ENCODE measurements around the gene ANAPC2.

ANAPC2 gene

DNA sequence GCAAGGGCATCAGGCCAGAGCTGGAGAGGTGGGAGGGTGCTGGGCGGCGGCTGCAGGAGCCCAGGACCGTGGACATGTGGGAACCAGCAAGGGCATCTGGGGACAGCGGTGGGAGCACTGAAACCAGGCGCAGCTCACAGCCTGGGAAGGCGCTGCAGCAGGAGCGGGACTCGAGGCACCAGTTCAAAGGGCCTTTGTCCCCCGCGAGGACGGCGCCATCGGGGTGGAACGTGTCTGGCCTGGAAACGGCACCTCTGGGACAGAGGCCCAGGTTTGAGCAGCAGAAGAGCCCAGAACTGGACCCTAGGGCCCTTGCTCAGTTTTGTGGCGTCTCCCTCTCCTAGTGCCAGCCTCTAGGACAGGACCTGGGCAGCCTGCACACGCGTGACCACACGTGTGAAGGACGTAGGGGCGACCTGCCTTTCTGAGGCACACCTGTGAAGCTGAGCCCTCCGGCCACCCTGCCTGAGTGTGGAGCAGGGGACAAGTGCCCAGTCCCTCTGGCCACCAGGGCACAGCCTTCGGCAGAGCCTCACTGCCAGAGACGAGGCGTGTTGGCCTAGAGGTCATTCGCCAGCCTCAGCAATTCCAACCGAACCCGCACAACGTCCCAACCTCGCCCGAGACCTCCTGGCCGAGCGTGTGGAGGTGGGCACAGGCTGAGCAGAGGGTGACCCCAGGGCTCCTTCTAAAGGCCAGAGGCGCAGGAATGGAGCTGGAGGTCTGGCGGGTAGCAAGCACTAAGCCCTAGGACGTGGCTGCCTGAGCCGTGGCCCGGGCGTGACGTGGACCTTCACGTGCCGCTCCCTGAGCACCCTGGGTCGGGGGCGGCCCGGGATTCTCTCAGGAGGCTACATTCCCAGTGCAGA lies 14.3 kb downstream of the ANAPC2 start:
- DNase-seq: no peak

DNA sequence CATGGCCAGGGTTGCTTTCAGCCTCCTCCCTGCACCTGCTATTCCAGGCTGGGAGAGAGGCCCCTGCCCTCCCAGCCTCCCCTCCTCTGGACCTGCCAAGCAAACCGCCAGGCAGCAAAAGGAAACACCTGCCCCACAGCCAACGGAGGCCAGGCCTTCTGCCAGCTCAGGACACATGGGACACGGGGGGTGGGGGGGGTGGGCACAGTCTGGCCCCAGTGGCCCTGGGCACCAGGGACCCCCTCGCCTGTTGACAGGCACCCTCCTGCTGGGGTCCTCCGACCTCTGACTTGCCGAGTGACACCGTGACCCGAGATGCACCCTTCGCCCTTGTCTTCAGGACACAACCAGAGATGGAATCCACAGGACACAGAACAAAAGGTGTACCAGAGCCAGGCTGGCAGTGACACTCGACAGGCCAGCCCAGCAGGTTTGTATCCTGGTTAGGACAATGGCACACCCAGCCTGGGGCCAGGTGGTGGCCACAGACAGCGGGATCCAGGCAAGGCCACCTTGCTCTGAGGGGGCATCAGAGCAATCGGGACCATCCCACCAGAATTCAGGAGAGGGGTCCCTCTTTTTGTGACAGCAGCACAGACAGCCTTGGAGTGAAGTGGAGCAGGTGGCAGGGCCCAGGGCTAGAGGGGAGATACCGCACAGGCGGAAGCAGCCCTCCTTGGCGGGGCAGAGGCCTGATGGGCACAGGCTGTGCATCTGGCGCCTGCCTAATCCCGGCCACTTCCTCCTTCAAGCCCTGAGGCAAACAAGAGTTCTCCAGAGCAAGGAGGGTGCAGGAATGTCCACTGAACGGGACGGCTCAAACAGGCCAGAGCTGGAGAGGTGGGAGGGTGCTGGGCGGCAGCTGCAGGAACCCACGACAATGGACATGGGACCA lies 15.2 kb downstream of the ANAPC2 start:
- no peak for DNase-seq

DNA sequence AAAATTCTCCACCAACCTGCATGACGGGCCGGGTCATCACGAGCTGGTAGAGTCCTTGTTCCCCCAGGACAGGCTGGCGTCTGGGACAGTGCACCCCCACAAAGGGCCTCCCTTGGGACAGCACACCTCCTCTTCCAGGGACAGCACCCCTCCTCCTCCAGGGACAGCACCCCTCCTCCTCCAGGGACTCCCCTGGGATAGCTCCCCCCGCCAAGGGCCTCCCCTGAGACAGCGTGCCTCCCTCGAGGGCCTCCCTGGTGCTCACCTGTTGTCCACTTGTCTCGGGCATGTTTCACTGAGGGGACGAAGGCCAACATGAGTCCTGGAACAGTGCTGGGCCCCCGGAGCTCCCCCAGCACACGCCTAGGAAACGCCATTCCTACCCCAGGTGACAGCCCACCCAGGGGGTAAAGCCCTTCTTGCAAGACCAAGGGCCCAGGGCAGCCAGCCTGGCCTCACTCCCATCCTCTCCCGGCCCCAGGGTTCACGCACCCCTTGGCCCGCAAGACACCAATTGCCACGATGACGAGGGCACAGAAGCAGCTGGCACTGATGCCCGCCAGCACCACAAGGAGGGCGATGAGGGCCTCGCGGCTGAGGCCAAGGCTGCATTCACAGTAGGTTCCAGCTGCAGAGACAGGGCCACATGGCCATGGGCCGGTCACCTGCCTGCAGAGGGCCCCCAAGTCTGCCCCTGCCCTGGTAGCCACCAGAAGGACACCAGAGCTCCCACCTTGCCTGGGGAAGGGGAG lies 17.0 kb downstream of the ANAPC2 start:
- DNase-seq: no peak

DNA sequence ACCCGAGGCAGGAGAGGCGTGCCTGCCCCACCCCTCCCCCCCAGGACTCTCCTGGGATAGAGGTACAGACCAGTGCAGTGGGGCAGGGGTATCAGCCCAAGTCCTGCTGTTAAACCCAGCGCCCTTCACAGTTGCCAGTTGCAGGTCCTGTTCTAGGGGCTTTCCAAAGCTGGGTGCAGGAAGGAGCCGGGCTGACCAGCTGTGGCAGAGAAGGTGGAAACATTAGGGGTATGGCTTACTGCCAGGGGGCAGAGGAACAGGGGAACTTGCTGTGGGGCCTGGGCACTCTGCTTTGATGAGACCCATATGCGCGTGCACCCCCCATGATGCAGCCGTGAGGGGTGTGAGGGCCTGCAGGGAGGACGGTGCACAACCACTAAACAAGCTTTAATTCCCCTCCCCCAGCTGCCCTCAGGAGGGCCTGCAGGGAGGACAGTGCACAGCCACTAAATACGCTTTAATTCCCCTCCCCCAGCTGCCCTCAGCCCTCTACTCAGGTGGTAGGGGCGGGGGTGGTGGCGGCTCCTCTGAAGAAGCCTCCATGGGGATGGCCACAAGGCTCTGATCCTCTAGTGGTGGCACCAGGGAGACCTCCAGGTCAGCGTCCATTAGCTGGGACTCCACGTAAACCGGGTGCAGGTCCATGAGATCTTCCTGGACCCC lies 17.7 kb downstream of the ANAPC2 start:
- no peak for DNase-seq

DNA sequence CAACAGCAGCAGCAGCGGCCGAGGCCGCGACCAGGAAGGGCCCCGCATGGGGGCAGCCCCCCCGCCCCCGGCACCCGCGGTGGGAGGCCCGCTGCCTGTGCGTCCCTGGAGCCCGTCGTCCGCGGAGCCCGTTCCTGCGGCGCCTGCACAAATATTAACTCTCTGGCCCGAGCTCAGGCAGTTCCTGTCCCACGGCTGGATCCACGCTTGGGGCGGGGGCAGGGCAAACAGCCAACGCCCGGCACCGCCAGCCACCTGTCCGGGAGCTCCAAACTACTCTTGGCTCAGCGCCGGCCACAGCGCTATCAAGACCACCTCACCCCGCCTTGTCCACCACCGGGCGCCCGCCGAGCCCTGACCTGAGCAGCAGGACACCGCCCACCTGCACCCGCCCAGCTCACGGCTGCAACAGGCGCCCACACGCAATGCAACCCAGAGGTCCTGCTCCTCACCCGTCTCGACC lies 18.4 kb downstream of the ANAPC2 start, which contains the start of gene LRRC26:
Gene LRRC26, minus strand, starts transcription at position 156 of the 463 bp plus-strand sequence. Its CDS starts 108 bp downstream, at position 48.
- no peak for DNase-seq

DNA sequence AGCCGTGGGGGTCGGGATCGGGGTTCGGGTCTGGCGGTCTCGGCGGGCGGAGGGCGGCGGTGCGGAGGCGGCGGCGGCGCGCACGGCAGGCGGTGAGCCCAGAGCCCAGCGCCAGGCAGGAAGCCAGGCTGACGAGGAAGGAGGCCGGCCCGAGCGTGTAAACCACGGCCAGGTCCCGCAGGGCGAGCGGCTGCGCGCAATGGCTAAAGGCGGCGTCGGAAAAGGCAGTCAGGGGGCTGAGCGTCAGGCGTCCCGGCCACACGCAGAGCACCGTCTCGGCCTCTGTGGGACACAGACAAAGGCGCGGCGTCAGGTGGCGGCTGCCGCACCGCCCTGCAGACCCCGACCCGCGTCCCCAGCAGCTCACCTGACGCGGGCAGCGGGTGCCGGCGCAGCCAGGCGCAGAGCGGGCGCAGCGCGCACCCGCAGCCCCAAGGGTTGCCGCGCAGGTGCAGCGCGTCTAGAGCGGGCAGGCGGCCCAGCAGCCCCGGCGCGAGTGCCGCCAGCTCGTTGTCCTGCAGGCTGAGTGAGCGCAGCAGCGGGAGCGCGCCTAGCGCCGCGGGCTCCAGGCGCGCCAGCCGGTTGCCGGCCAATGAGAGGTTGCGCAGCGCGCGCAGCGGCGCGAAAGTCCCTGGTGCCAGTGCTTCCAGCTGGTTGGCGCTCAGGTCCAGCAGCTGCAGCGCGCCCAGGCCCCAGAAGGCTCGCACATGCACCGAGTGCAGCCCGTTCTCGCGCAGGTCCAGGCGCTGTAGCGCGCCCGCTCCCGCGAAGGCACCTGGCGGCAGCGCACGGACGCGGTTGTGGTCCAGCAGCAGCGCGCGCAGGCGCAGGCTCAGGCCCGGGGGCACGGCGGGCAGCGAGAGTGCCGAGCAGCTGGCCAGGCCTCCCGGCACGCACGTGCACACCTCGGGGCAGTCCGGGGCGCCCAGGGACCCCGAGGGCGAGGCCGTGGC lies 19.2 kb downstream of the ANAPC2 start:
- no peak for DNase-seq

DNA sequence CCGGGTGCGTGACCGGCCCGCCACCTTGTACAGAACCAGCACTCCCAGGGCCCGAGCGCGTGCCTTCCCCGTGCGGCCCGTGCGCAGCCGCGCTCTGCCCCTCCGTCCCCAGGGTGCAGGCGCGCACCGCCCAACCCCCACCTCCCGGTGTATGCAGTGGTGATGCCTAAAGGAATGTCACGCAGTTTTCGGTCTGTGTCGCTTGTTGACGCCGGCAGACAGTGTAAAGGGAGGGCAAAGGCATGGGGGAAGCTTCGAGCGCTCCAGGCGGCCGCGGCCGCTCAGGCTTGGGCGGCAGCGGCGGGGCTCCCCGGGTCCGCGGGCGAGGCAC lies 19.8 kb downstream of the ANAPC2 start:
- no peak for DNase-seq

DNA sequence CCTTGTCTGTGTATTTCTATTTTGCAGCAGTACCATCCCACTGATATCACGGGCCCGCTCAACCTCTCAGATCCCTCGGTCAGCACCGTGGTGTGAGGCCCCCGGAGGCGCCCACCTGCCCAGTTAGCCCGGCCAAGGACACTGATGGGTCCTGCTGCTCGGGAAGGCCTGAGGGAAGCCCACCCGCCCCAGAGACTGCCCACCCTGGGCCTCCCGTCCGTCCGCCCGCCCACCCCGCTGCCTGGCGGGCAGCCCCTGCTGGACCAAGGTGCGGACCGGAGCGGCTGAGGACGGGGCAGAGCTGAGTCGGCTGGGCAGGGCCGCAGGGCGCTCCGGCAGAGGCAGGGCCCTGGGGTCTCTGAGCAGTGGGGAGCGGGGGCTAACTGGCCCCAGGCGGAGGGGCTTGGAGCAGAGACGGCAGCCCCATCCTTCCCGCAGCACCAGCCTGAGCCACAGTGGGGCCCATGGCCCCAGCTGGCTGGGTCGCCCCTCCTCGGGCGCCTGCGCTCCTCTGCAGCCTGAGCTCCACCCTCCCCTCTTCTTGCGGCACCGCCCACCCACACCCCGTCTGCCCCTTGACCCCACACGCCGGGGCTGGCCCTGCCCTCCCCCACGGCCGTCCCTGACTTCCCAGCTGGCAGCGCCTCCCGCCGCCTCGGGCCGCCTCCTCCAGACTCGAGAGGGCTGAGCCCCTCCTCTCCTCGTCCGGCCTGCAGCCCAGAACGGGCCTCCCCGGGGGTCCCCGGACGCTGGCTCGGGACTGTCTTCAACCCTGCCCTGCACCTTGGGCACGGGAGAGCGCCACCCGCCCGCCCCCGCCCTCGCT lies 20.4 kb downstream of the ANAPC2 start:
- DNase-seq: no peak

DNA sequence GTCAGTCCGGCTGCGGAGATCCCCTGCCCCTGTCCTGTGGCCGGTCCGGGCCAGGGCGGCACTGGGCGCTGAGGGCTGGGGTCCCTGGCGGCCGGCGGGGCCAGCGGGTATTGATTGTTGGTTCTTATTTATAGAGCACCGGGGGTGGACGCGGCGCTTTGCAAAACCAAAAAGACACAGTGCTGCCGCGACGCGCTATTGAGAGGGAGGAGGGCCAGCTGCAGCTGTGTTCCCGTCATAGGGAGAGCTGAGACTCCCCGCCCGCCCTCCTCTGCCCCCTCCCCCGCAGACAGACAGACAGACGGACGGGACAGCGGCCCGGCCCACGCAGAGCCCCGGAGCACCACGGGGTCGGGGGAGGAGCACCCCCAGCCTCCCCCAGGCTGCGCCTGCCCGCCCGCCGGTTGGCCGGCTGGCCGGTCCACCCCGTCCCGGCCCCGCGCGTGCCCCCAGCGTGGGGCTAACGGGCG lies 21.0 kb downstream of the ANAPC2 start:
- DNase-seq: no peak

DNA sequence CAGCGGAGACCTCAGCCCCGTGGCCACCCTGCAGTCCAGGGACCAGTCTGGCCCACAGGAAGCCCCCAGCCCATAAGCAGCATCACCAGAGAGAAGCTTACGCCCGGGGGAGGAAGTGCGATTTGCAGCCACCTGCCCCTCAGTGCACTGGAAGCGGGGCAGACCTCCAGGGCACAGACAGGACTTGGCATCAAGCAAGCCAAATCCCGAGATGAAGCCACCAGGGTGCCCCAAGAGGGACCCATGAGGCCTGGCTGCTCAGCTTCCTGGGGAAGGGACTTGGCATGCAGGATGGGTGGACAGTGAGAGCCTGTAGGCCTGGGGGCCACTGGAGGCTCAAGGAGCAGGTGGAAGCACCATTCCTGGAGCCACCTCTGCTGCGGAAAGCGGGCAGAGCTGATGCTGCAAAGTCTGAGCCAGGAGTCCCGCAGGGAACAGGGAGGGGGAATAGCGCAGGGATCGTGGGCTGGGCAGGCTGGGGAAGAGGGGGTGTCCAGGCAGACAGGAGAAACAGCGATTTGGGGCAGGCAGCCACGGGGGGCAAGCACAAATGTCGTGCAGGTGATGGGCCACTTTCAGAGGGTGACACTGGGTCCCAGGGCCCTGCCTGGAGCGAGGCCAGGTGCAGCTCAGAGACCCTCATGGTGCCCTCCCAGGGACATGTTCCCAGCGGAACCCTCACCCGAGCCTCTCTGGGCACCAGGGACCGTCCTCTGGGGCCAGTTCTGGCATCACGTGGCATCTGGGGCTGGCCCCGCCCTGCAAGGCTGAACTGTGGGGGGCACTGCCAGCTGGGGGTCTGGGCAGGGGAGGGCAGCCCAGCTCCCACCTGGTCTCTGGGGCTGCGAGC lies 21.8 kb downstream of the ANAPC2 start:
- no peak for DNase-seq

DNA sequence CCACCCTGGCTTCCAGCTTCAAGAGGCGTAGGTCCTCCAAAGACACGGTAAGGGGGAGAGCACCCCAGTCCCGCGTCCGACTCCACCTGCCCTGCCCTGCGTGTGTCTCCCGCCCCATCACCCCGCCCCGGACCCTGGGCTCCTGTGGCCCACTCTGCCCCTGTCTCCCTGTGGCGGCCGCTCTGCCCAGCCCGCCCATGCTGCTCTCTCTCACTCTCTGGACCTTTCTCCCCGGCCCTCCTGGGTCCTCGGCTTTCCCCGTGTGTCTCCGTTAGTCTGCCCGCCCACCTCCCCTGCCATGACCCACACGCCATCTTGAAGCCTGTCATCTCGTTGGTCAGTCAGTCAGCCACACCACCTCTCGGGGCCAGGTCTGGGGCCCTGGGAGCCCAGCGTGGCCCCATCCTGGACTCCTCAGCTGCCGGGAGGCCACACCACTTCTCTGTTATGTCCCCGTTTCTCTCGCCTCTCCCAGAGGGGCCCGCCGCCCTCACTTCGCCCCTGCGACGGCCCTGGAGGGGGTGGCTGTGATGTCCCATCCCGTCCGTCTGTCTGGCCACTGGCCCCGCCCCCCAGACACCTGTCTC lies 23.0 kb downstream of the ANAPC2 start:
- DNase-seq: no peak

DNA sequence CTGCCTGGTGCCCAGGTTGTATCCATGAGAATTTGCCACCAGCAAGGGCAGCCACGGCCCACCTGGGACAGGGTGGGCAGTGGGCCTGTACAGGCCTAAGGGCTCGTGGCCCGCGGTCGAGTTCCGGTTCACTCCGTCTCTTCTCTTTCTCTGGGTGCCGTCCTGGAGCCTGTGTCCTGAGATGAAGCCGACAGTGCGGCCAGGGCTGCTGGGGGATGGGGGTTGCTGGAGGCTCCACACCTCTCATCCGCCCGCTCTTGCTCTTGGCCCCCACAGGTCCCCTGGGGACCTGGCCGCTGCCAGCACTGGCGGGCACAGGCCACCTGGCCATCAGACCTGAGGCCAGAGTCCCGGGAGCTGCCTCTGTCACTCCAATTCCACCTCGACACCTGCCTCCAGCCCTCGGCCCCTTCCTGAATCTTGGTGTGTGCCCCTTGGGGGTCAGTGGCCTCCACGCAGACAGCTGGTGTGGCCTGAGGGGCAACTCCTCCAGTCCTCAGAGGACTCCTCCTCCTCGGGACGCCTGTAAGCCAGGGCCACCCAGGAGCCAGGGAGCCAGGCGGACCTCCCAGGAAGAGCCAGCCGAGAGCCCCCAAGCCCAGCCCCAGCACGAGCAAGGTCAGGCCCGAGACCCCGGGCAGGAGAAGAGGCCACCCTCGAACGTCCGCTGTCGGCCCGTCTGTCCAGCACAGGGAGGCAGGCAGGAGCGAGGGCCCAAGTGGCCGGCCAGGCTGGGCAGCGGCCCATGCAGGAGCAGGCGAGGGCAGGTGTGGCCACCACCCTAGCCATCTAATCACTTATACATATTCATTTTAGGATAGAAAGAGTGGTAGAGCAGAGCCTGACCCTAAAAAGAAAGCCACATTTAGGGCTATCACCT lies 23.8 kb downstream of the ANAPC2 start:
- no peak for DNase-seq

DNA sequence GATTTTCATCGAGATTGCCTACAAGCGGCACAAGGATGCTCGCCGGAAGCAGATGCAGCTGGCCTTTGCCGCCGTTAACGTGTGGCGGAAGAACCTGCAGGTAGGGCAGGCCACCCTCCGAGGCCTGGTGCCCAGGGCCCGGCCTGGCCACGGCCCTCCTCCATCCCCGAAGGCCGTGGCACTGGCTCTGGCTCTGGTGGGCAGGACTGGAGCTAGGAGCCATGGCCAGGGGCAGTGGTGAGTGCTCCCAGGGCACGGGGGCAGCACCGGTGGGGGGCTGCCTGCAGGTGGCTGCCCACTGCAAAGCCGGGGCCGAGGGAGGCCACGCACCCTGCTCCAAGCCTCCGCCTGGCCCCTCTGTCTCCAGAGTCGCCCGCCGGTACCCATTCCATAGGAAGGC lies 24.6 kb downstream of the ANAPC2 start:
- DNase-seq: no peak

DNA sequence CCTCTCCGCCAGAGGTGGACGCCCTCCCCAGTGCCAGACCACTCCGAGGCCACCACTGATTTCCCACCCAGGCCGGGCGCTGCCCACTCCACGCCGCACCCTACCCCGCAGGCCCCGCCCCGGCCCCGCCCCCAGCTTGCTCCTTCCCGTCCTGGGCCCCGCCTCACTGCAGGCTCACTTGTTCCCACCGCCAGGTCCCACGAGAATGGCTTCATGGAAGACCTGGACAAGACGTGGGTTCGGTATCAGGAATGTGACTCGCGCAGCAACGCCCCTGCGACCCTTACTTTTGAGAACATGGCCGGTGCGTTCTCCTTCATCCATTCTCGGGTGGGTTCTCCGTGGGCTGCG lies 25.0 kb downstream of the ANAPC2 start:
- DNase-seq: no peak

DNA sequence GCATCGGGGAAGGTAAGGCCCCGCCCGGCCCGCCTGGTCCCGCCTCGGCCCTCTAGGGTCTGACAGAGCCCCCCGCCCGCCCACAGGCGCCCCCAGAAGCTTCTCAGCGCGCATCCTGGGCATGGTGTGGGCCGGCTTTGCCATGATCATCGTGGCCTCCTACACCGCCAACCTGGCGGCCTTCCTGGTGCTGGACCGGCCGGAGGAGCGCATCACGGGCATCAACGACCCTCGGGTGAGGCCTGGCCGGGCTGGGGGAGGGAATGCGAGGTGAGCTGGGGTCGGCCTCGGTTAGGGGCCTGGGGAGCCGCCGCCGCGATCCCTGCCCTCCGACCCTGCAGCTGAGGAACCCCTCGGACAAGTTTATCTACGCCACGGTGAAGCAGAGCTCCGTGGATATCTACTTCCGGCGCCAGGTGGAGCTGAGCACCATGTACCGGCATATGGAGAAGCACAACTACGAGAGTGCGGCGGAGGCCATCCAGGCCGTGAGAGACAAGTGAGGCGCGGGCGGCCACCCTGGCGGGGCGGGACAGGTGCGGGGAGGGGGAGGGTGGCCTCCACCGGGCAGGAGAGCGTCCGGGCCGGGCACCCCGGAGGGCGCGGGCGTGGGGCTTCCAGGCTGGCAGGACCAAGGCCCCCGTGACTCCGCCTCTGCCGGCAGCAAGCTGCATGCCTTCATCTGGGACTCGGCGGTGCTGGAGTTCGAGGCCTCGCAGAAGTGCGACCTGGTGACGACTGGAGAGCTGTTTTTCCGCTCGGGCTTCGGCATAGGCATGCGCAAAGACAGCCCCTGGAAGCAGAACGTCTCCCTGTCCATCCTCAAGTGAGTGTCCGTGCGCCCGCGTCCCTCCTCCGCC lies 25.6 kb downstream of the ANAPC2 start:
- no peak for DNase-seq

DNA sequence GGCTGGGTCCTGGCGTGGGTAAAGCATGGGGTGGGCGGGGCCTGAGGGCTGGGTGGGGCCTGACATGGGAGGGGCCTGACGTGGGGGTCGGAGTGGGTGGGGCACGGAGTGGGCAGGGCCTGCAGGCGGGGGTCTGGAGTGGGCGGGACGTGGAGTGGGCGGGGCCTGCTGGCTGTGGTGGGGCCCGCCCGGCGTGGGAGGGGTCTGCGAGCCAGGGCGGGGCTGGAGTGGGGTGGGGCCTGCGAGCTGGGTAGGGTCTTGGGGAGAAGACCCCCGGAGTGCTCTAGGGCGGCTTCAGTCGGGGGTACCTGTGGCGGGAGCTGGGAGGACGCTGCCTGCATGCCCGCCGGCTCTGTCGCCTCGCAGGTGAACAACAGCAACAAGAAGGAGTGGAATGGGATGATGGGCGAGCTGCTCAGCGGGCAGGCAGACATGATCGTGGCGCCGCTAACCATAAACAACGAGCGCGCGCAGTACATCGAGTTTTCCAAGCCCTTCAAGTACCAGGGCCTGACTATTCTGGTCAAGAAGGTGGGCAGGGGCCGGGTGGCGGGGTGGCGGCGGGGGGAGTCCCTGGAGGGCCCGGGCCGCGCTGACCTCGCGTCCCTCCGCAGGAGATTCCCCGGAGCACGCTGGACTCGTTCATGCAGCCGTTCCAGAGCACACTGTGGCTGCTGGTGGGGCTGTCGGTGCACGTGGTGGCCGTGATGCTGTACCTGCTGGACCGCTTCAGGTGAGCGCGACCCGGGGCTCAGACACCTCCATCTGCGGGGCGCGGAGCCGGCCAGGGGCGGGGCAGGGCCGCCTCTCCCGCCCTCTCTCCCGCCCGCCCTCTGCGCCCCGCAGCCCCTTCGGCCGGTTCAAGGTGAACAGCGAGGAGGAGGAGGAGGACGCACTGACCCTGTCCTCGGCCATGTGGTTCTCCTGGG lies 26.5 kb downstream of the ANAPC2 start:
- no peak for DNase-seq

Data from right hindlimb (tissue), 1 donor.